SH-SY5Y (cell line): ENCODE results near the gene LTF.

Experiments used
- GATA2 ChIP-seq: IDR thresholded peaks from 2 replicates; pipeline ENCODE4 v1.6.1; 2011; ENCODE audit warnings: mild to moderate bottlenecking, low read depth, low read length
- GATA3 ChIP-seq: IDR thresholded peaks from 2 replicates; pipeline ENCODE4 v1.6.1; 2011; ENCODE audit warnings: low read depth, mild to moderate bottlenecking, low read length, moderate library complexity

The LTF gene

DNA sequence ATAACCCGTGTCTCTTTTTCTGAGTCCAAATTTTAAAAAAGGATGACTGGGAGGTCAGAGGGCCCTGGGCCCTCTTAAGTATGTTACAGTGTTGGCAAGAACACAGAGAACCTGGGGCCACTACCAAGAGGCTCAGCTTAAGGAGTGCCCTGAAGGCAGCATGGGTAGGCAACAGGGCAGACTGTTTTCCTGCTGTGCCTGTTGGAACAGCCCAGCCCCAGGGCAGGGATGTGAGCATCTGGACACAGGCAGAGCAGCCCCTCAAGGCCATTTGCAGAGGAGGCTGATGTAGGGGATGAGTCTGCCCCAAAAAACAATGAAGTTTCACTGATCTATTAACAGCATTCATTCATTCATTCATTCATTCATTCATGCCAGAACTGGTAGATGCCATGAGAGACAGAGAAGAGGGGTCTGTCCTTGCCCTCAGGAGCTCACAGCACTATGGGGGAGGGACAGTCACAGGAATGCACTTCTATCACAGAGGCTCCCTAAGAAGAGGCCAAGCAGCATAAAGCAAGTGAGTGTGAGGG is 2.2 kb upstream of the LTF start:
- TF ChIP-seq GATA3 (no peak), GATA2 (no peak)

DNA sequence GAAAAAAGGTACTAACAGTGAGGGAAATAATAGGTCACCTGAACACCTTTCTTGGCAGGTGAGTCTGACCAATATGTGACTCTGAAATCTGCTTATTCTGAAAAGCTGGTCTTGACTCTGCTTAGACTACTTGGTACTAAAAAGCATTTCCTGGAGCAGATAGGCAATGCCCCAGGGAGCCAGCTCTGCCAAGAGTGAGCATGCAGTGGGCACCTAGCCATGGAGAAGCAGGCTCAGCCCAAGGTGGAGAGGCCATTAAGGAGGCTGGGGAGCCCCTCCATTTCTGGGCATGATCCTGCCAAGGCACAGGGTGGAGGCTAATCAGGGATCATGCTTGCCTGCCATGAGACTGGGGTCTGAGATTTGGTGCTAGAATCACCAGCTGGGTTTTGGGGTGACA is 1.6 kb upstream of the LTF start:
- TF ChIP-seq GATA3: no peak
- no peak for TF ChIP-seq GATA2

DNA sequence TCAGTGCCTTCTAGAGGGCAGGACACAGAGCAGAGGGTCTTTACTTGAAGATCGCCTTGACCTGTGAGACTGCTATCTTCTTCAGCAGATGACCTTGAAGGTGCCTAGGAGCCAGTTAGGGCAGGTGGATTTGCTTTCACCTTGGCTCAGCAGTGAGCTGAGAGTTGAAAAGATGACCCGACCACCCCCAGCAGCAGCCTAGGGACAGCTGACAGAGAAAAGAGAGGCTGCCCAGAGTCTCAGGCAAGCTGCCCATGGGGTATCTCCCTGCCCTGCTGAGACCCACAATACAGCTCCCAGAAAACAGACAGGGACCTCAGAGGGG is 453 bp upstream of the LTF start:
- no peak for TF ChIP-seq GATA3
- no peak for TF ChIP-seq GATA2

DNA sequence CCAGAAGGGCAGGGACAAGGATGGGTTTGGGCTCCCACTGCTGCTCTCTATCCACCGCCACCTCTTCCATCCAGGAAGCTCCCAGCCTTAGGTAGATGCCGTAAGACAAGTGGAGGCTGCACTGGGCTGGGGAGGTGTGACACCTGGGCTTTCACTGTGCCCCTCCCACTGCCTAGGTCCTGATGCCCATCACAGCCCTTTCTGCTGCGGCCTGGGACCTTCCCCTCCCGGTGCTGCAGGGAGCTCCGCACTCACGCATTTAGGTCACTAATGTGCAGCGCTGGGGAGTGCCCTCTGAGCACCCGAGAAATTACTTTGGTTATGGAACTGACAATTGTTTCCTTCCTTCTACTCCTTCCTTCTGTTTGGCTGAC is 850 bp downstream of the LTF start:
- TF ChIP-seq GATA3: no peak
- TF ChIP-seq GATA2: no peak

DNA sequence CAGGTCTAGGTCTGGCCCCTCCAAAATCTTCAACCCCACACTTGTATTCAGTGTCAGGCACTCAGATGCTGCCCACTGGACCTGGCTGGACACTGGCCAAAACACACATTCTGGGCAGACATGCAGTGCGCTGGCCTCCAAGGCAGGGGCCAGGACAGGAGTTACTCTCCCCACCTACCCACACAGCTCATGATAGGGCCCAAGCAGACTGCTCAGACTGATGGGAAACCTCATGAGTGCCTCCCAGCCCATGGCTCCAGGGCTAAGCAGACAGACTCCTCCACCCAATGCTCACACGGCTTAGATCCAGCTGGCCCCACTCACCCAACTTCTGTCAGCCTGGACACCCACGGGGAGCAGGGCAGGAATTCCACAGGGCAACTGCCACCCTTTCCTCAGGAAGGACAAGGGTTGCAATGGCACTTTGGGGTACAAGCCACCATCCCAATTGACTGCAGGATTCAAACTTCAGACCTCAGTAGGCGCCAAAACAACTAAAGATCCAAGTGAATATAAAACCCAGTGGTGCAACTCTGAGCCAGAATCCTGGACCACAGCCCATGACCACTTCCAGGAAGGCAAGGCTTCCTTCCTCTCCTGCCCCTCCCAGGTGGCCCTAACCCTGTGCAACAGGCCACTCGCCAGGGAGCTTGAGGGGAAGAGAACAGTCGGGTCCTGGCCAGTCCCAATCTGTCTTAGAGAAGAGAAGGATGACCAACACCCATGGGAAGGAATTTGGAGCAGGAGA is 1.4 kb downstream of the LTF start:
- TF ChIP-seq GATA3: no peak

DNA sequence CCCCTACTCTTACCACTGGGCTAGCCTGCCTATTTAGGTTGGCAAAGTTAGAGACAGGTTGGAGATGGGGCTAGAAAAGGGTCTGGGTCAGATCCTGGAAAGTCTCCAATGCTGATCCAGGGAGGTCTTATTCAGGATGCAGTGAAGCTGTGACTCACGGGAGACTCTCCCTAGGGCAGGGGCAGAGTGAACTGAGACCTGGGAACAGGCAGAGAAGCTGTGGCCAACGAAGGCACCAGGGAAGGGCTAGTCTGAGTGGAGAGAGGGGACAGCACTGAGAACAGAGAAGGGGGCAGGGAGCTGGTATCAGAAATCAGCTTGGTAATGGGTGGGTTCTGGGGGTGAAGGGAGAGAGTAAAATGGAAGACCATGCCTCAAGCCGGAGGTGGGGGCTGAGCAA is 2.2 kb downstream of the LTF start:
- TF ChIP-seq GATA3 (no peak), GATA2 (no peak)

DNA sequence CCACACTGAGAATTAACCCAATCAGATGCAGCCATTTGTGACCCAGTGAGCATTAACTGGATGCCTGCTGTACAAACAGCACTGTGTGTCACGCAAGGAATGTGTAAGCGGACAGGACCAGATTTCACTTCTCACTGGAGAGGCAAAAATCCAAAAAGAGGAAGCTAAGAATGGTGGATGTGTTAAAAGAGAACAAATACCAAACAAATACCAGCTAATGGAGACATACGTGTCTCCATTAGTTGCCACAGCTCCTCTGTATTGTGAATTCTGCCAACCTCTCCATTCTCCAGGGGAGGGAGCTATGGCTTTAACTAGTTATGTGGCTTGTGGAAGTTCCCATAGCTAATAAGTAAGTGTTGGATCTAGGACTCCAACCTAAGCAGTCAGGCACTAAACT is 2.6 kb downstream of the LTF start:
- no peak for TF ChIP-seq GATA2

DNA sequence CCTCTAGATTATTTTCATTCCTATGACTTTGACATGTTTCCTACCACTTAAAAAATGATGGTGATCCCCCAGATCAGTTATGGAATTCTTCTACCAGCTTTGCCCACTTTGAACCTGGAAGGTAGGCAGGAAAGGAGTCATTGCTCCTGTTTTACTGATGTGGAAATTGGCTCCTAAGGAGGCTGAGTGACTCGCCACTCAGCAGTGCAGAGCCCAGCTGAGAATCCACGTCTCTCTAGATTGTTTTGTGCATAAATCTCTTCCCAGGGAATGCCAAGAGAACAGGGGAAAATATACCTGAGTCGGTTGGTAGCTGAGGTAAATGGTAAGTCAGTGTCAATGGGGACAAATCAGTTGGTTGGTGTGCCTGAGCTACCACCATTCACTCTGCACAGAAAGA is 4.7 kb downstream of the LTF start:
- TF ChIP-seq GATA2: no peak
- no peak for TF ChIP-seq GATA3

DNA sequence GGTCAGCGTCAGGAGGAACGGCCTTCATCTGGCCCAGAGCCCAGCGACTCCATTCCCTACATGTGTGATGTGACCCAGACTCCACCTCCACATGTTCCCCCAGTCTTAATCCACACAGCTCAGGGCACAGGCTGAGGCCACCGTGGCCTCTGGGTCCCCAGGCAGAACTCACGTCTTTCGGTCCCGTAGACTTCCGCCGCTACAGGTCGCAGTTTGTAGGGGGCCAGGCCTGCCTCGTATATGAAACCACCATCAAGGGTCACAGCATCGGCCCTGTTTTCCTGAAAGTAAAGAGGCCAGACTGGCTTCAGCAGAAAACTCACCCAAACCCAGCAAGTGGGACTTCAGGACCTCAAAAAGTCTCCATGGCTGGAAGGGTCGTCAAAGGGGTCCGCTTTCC is 8.6 kb downstream of the LTF start:
- TF ChIP-seq GATA3 (no peak), GATA2 (no peak)

DNA sequence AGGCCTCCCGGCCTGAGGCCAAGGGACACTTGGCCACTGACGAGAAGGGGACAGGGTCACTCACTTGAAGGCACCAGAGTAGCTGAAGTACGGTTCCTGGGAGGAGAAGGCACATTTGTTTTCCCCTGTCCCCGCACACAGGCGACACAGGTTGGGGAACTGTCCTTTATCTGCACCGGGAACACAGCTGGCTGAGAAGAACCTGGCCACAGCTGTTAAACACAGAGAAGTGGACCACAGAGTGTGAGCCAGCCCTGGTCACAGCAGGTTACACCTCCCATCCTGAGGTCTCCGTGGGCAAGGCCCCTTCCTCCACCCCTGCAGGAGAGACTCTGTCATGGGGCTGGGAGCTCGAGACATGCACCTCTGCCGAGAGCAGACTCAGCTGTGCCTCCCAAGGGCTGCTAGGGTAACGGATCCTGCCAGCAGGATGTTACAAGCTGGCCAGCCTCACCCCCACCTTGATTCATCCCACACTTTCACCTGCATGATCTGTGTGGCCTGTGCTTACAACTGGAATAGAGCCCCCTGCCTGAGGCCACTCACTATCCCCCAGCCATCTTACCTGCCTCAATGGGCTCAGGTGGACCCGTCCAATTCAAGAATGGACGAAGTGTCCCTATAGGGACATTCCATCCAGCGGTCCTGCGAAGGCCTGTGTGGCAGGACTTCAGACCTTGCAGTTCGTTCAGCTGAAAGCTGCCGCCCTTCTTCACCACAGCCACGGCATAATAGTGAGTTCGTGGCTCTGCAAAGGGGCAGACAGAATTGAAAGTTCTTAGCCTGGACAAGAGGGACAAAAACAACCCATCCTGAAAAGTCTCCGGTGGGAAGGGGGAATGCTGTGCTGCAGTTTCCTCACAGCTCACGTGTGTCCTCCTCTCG is 9.2 kb downstream of the LTF start:
- TF ChIP-seq GATA2 (no peak), GATA3 (no peak)

DNA sequence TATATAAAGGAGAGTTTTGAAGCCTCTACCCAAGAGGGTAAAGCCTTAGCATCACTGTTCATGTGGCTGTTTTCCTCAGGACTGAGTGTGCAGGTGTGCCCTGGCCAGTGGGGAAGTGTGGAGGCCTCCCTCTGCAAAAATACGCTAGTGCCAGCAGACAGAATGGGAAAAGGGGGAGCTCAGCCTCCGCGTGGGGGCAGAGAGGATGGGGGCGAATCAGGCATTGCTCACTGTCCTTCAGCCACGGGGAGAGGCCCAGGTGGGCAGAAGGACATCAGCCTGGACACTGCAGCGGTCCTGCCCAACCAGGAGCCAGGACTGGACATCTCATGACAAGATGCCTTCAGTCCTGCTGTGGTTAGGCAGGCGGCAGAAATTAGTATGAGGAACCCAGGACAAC is 10.1 kb downstream of the LTF start:
- no peak for TF ChIP-seq GATA2
- TF ChIP-seq GATA3: no peak

DNA sequence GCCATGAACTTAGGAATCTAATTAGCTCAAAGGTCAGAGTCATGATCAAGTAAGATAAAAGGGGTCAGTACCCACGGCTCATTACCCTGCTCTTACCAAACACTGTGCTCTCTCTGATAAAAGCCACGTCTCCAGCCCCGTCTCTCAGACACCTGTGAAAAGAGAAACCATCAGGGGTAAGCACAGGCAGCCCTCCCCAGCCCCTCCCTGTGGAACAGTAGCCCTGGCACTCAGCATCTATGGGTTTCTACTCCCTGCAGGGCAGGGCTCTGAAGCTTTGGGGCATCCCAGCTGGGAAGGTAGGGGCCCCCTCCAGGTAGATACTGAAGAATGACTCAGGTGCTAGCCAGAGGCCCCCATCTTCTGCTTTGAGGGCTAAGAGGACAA is 10.5 kb downstream of the LTF start:
- no peak for TF ChIP-seq GATA3
- no peak for TF ChIP-seq GATA2

DNA sequence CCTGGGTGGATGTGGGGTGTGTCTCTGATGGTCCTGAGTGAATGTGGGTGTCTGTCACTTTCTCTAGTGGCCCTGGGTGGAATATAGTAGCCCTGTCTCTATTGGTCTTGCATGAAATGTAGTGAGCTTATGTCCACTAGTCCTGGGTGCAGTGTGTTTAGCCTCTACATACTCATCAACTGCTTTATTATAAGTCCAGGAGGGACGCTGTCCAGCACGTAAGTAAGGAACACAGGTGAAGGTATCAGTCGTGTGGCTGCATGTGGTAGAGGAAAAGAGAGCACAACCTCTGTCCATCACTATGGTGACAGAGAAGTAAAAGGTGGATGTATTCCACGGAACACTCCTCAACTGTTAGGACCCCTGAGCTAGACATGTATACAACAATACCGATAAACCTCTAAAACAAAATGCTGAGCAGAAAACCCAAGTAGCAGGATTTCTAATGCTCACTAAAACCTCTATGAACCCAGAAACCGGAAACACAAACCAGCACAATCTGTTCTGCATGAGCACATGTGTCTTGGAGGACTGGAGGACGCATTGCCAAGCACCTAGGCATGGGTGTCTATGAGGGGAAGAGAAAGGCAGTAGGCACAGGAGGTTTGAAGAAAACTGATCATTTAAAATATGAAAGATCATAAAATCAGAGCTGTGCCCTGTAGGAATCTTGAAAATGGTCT is 11.0 kb downstream of the LTF start:
- no peak for TF ChIP-seq GATA2
- no peak for TF ChIP-seq GATA3

DNA sequence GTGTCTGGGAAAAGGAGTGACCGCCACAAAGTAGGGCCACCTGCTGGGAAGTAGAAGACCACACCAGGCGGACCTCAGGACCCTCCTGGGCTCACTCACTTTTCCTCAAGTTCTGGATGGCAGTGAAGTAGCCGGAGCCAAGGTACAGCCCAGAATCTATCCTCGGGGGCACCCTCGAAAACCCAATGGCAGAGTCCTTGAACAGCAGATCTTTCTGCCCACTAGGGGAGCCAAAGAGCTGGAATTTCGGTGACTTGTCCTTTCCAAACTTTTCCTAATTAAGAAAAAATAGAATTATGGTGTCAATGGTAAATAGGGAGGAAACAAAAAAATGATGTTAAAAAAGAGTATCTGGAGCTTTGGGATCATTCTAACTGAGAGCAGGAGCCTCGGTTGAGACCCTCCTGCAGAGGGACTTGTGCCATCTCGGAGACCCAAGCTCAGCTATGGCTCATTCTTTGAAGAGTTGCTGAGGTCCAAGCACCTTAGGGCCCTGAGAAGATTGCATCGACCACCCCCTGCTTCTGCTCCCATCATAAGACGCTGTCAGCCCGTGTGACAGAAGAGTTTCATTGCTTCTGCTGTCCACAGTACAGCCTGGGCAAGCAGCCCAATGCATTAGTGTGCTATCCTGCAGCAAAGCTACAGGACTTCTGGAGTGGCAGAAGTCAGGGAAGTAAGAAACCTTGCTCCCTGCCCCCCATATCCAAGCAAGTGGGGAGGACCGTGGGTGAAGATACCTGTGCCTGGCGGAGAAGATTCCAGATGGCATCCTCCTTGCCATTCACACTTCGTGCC is 14.8 kb downstream of the LTF start:
- TF ChIP-seq GATA3: no peak
- no peak for TF ChIP-seq GATA2
